SJSA1 (cell line): ENCODE data around the gene CNTN4. TPM values are rescaled to one million over a fixed set of nuclear protein-coding genes. Genes with fewer than 3 reads are reported as not detected.

ENCODE experiments used
- DNase-seq, 2 experiments: peaks; one replicate each; pipeline ENCODE4 v3.0.0-alpha.2; 2015 to 2020; ENCODE audit warnings: low spot score in 2 of 2, low read depth in 1 of 2
- H3K27ac ChIP-seq: fragments of 250-450 bp; sonication (Bioruptor Pico); 2 replicates; pipeline ENCODE4 v1.5.1; 2020; ENCODE audit warnings: mild to moderate bottlenecking, moderate library complexity
- H3K27me3 ChIP-seq: fragments of 250-450 bp; sonication (Bioruptor Pico); replicated peaks from 2 replicates; pipeline ENCODE4 v1.5.1; 2020; ENCODE audit warnings: mild to moderate bottlenecking, moderate library complexity
- H3K36me3 ChIP-seq: fragments of 250-450 bp; sonication (Bioruptor Pico); 2 replicates; pipeline ENCODE4 v1.5.1; 2020; ENCODE audit warnings: mild to moderate bottlenecking
- H3K4me1 ChIP-seq: fragments of 250-450 bp; sonication (Bioruptor Pico); replicated peaks from 2 replicates; pipeline ENCODE4 v1.6.1; 2021; ENCODE audit warnings: mild to moderate bottlenecking
- H3K4me3 ChIP-seq: fragments of 250-450 bp; sonication (Bioruptor Pico); 2 replicates; pipeline ENCODE4 v1.5.1; 2020; ENCODE audit warnings: mild to moderate bottlenecking
- H3K9me3 ChIP-seq: fragments of 250-450 bp; sonication (Bioruptor Pico); replicated peaks from 2 replicates; pipeline ENCODE4 v1.5.1; 2020; ENCODE audit warnings: mild to moderate bottlenecking
- total RNA-seq: library from RNA; depleted of rRNA; stranded (reverse); fragments of >200 nt; shearing (Covaris generic); gene quantifications from 2 replicates; pipeline ENCODE4 v1.2.3, GENCODE V29; 2014

CNTN4 gene
- total RNA-seq, 1 experiment from 2014 or later: not detected

GRCh38 chr3:3066378-3066777 lies 967.7 kb downstream of the CNTN4 start:
- Histone ChIP-seq H3K4me1 (no peaks in the 10 kb centered on the region), H3K4me3 (no peak overlapping the region), H3K27ac (no peak overlapping the region), H3K27me3 (no peaks in the 10 kb centered on the region), H3K36me3 (no peaks in the 10 kb centered on the region), H3K9me3 (no peaks in the 10 kb centered on the region)
- DNase-seq: no peak

GRCh38 chr3:3066910-3067309 lies 968.2 kb downstream of the CNTN4 start:
- Histone ChIP-seq H3K9me3 (no peaks in the 10 kb centered on the region), H3K27ac (no peak overlapping the region), H3K27me3 (no peaks in the 10 kb centered on the region), H3K4me3 (no peak overlapping the region), H3K4me1 (no peaks in the 10 kb centered on the region), H3K36me3 (no peaks in the 10 kb centered on the region)
- no peak for DNase-seq

- DNase-seq: no peak
- Histone ChIP-seq H3K4me3 (no peak overlapping the region), H3K36me3 (no peaks in the 10 kb centered on the region), H3K27ac (no peak overlapping the region), H3K27me3 (no peaks in the 10 kb centered on the region), H3K4me1 (no peaks in the 10 kb centered on the region), H3K9me3 (no peaks in the 10 kb centered on the region)
Measured at GRCh38 chr3:3068358-3068881, 969.8 kb downstream of the CNTN4 start.

GRCh38 chr3:3069723-3070122 lies 971.1 kb downstream of the CNTN4 start:
- Histone ChIP-seq H3K27ac (no peak overlapping the region), H3K36me3 (no peaks in the 10 kb centered on the region), H3K9me3 (no peaks in the 10 kb centered on the region), H3K4me1 (no peaks in the 10 kb centered on the region), H3K27me3 (no peaks in the 10 kb centered on the region), H3K4me3 (no peak overlapping the region)
- DNase-seq: no peak

GRCh38 chr3:3071136-3071535 lies 972.5 kb downstream of the CNTN4 start:
- no peak for DNase-seq
- H3K9me3 ChIP-seq: no peaks in the 10 kb centered on the region

GRCh38 chr3:3074551-3075257 lies 976.0 kb downstream of the CNTN4 start:
- Histone ChIP-seq H3K36me3 (no peaks in the 10 kb centered on the region), H3K9me3 (no peaks in the 10 kb centered on the region), H3K27me3 (no peaks in the 10 kb centered on the region), H3K27ac (no peak overlapping the region), H3K4me3 (no peak overlapping the region), H3K4me1 (no peaks in the 10 kb centered on the region)
- DNase-seq: no peak

More at GRCh38 chr3:3071136-3071535, 972.5 kb downstream of the CNTN4 start:
- Histone ChIP-seq H3K36me3 (no peaks in the 10 kb centered on the region), H3K27ac (no peak overlapping the region), H3K4me1 (no peaks in the 10 kb centered on the region), H3K4me3 (no peak overlapping the region), H3K27me3 (no peaks in the 10 kb centered on the region)

GRCh38 chr3:3080309-3080708 lies 981.6 kb downstream of the CNTN4 start:
- Histone ChIP-seq H3K9me3 (no peaks in the 10 kb centered on the region), H3K27me3 (no peaks in the 10 kb centered on the region), H3K36me3 (no peaks in the 10 kb centered on the region), H3K27ac (no peak overlapping the region), H3K4me3 (no peak overlapping the region), H3K4me1 (no peaks in the 10 kb centered on the region)
- DNase-seq: no peak

- no peaks in the 10 kb centered on the region for H3K4me1 ChIP-seq
Measured at GRCh38 chr3:3081381-3082233, 982.9 kb downstream of the CNTN4 start.

GRCh38 chr3:3082234-3082924 lies 983.7 kb downstream of the CNTN4 start:
- H3K4me1 ChIP-seq: no peaks in the 10 kb centered on the region
- no peak overlapping the region for H3K4me3 ChIP-seq
- H3K36me3 ChIP-seq: no peaks in the 10 kb centered on the region
- H3K27me3 ChIP-seq: no peaks in the 10 kb centered on the region
- H3K27ac ChIP-seq: no peak overlapping the region
- H3K9me3 ChIP-seq: no peaks in the 10 kb centered on the region
- DNase-seq: no peak

More at GRCh38 chr3:3081381-3082233, 982.9 kb downstream of the CNTN4 start:
- H3K9me3 ChIP-seq: no peaks in the 10 kb centered on the region
- H3K27ac ChIP-seq: no peak overlapping the region
- H3K4me3 ChIP-seq: no peak overlapping the region
- H3K27me3 ChIP-seq: no peaks in the 10 kb centered on the region
- no peak for DNase-seq
- no peaks in the 10 kb centered on the region for H3K36me3 ChIP-seq

- no peak for DNase-seq
- Histone ChIP-seq H3K36me3 (no peaks in the 10 kb centered on the region), H3K4me1 (no peaks in the 10 kb centered on the region), H3K9me3 (no peaks in the 10 kb centered on the region), H3K27me3 (no peaks in the 10 kb centered on the region), H3K4me3 (no peak overlapping the region), H3K27ac (no peak overlapping the region)
Measured at GRCh38 chr3:3084890-3085289, 986.2 kb downstream of the CNTN4 start.

GRCh38 chr3:3085782-3086181 lies 987.1 kb downstream of the CNTN4 start:
- no peaks in the 10 kb centered on the region for H3K4me1 ChIP-seq
- H3K4me3 ChIP-seq: no peak overlapping the region
- H3K27ac ChIP-seq: no peak overlapping the region
- H3K27me3 ChIP-seq: no peaks in the 10 kb centered on the region
- no peaks in the 10 kb centered on the region for H3K9me3 ChIP-seq
- no peak for DNase-seq
- no peaks in the 10 kb centered on the region for H3K36me3 ChIP-seq

- Histone ChIP-seq H3K27ac (no peak overlapping the region), H3K4me3 (no peak overlapping the region), H3K9me3 (no peaks in the 10 kb centered on the region), H3K36me3 (no peaks in the 10 kb centered on the region), H3K4me1 (no peaks in the 10 kb centered on the region), H3K27me3 (no peaks in the 10 kb centered on the region)
- DNase-seq: no peak
Measured at GRCh38 chr3:3086239-3086638, 987.6 kb downstream of the CNTN4 start.

GRCh38 chr3:3087279-3087678 lies 988.6 kb downstream of the CNTN4 start:
- H3K9me3 ChIP-seq: no peaks in the 10 kb centered on the region
- H3K27me3 ChIP-seq: no peaks in the 10 kb centered on the region
- no peak for DNase-seq
- no peaks in the 10 kb centered on the region for H3K4me1 ChIP-seq
- H3K27ac ChIP-seq: no peak overlapping the region
- H3K36me3 ChIP-seq: no peaks in the 10 kb centered on the region
- no peak overlapping the region for H3K4me3 ChIP-seq
